Measurements from ENCODE around the gene VSTM4. TPM values are rescaled to one million over a fixed set of nuclear protein-coding genes. Genes with fewer than 3 reads are reported as not detected.

VSTM4 gene
- total RNA-seq, 1 donor: 10.1 TPM

DNA sequence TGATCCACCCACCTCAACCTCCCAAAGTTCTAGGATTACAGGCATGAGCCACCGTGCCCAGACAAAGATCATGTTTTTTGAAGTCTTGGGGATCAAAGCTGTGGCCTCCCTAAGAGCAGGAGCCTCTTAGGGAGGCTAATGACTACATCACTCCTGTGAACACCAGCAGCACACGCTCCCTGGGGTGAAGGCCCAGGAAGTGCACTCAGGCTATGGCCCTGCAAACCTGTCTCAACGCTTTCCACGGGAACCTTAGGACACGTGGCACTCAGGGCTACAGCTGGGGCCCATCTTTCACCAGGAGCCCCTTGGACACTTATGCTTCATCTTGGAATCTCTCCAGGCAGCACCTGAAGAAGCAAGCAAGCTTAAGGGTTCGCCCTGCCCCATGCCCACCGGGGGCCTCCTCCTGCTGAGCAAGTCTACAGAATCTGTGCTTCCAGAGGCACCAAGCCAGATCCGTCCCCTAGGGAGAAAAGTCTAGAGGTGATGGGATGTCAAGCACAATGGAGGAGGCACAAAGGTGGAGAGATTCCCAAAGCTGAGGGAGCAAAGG, 18.4 kb downstream of the VSTM4 start:
- Histone ChIP-seq H2AFZ (ENCODE audit: low read length) (no peak overlapping the region), H3K79me2 (ENCODE audit: insufficient read depth, low read length) (no peaks in the 10 kb centered on the region), H3K4me3 (ENCODE audit: insufficient read depth, low read length) (no peak overlapping the region), H4K20me1 (ENCODE audit: insufficient read depth, low read length) (peaks cover 6% of the 10 kb centered on the region), H3K4me1 (ENCODE audit: insufficient read depth, low read length) (no peaks in the 10 kb centered on the region), H3K36me3 (ENCODE audit: insufficient read depth, low read length) (no peaks in the 10 kb centered on the region), H3K4me2 (ENCODE audit: insufficient read depth, low read length) (no peak overlapping the region), H3K27me3 (ENCODE audit: insufficient read depth, low read length) (no peaks in the 10 kb centered on the region), H3K9me3 (ENCODE audit: low read depth, low read length) (no peaks in the 10 kb centered on the region), H3K27ac (ENCODE audit: low read depth, low read length) (no peak overlapping the region)
- no peak for DNase-seq (ENCODE audit: insufficient read length, low spot score, missing footprints)
- TF ChIP-seq, protein P1, sequence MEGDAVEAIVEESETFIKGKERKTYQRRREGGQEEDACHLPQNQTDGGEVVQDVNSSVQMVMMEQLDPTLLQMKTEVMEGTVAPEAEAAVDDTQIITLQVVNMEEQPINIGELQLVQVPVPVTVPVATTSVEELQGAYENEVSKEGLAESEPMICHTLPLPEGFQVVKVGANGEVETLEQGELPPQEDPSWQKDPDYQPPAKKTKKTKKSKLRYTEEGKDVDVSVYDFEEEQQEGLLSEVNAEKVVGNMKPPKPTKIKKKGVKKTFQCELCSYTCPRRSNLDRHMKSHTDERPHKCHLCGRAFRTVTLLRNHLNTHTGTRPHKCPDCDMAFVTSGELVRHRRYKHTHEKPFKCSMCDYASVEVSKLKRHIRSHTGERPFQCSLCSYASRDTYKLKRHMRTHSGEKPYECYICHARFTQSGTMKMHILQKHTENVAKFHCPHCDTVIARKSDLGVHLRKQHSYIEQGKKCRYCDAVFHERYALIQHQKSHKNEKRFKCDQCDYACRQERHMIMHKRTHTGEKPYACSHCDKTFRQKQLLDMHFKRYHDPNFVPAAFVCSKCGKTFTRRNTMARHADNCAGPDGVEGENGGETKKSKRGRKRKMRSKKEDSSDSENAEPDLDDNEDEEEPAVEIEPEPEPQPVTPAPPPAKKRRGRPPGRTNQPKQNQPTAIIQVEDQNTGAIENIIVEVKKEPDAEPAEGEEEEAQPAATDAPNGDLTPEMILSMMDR (IDR thresholded peaks at IDR 0.05; ENCODE audit: extremely low read depth, low read depth, low read length): no peak

DNA sequence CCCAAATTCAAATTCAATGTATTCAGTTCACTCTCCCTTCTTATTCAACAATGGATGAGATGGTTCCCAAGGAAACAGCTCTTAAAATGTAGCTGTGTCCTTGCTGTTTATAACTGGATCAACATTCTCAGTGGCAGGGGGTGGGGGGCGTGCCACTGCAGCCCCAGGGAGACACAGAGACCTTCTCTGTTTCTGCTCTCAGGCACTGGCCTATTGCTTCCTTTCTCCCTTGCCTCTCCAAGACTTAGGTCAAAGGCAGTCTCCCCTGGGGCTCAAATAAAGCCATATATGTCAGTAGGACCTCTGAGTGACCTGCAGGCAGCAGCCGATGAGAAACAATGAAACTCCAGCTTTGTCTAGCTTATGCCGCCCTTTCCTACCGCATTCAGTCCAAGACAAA, 20.7 kb downstream of the VSTM4 start:
- H3K4me1 ChIP-seq (ENCODE audit: insufficient read depth, low read length): no peaks in the 10 kb centered on the region
- H2AFZ ChIP-seq (ENCODE audit: low read length): no peak overlapping the region
- H3K4me2 ChIP-seq (ENCODE audit: insufficient read depth, low read length): no peak overlapping the region
- no peak overlapping the region for H3K27ac ChIP-seq (ENCODE audit: low read depth, low read length)
- H4K20me1 ChIP-seq (ENCODE audit: insufficient read depth, low read length): peaks cover 9% of the 10 kb centered on the region
- no peak for DNase-seq (ENCODE audit: insufficient read length, low spot score, missing footprints)
- no peaks in the 10 kb centered on the region for H3K9me3 ChIP-seq (ENCODE audit: low read depth, low read length)
- no peaks in the 10 kb centered on the region for H3K79me2 ChIP-seq (ENCODE audit: insufficient read depth, low read length)
- TF ChIP-seq, protein P1 (IDR thresholded peaks at IDR 0.05; ENCODE audit: extremely low read depth, low read depth, low read length): no peak
- H3K4me3 ChIP-seq (ENCODE audit: insufficient read depth, low read length): no peak overlapping the region
- H3K27me3 ChIP-seq (ENCODE audit: insufficient read depth, low read length): no peaks in the 10 kb centered on the region
- H3K36me3 ChIP-seq (ENCODE audit: insufficient read depth, low read length): no peaks in the 10 kb centered on the region

DNA sequence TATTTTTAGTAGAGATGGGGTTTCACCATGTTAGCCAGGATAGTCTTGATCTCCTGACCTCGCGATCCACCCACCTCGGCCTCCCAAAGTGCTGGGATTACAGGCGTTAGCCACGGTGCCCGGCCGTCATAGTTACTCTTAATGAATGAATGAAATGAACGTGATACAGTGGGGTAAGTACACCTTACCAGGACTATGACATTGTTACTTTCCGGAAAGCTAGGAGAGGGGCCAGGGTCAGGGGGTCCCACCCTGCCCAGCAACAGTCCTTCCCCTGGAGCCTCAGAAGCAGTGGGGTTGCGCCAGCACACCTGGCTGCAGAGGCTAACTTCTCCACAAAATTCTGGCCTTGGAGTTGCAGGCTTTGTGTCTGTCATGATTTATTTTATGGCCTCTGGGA, 21.4 kb downstream of the VSTM4 start:
- no peaks in the 10 kb centered on the region for H3K9me3 ChIP-seq (ENCODE audit: low read depth, low read length)
- no peaks in the 10 kb centered on the region for H3K4me1 ChIP-seq (ENCODE audit: insufficient read depth, low read length)
- H3K4me2 ChIP-seq (ENCODE audit: insufficient read depth, low read length): no peak overlapping the region
- H3K4me3 ChIP-seq (ENCODE audit: insufficient read depth, low read length): no peak overlapping the region
- no peak overlapping the region for H2AFZ ChIP-seq (ENCODE audit: low read length)
- no peaks in the 10 kb centered on the region for H3K36me3 ChIP-seq (ENCODE audit: insufficient read depth, low read length)
- TF ChIP-seq, protein P1 (IDR thresholded peaks at IDR 0.05; ENCODE audit: extremely low read depth, low read depth, low read length): no peak
- no peaks in the 10 kb centered on the region for H3K27me3 ChIP-seq (ENCODE audit: insufficient read depth, low read length)
- DNase-seq (ENCODE audit: insufficient read length, low spot score, missing footprints): no peak
- peaks cover 9% of the 10 kb centered on the region for H4K20me1 ChIP-seq (ENCODE audit: insufficient read depth, low read length)
- no peak overlapping the region for H3K27ac ChIP-seq (ENCODE audit: low read depth, low read length)
- H3K79me2 ChIP-seq (ENCODE audit: insufficient read depth, low read length): no peaks in the 10 kb centered on the region

DNA sequence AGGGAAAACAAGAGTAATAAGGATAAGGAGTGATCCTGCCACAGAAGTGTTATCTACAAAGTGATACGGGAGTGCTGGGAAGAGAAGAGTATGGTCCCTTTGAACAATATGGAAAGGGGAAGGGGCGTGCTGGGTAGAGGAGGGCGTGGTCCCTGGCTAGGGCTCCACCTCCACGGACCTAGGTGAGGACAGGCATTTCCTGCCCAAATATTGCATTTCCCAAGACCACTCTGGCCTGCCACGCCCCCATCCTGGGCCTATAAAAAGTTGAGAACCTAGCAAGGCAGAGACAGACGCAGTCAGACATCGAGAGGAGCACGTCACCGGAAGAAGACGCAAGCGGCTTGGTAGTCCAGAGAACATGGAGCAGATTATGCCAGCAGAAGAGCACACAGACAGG, 22.8 kb downstream of the VSTM4 start:
- H3K79me2 ChIP-seq (ENCODE audit: insufficient read depth, low read length): no peaks in the 10 kb centered on the region
- H3K27ac ChIP-seq (ENCODE audit: low read depth, low read length): no peak overlapping the region
- H3K4me1 ChIP-seq (ENCODE audit: insufficient read depth, low read length): no peaks in the 10 kb centered on the region
- no peaks in the 10 kb centered on the region for H3K36me3 ChIP-seq (ENCODE audit: insufficient read depth, low read length)
- TF ChIP-seq, protein P1 (IDR thresholded peaks at IDR 0.05; ENCODE audit: extremely low read depth, low read depth, low read length): no peak
- no peak overlapping the region for H3K4me3 ChIP-seq (ENCODE audit: insufficient read depth, low read length)
- H3K27me3 ChIP-seq (ENCODE audit: insufficient read depth, low read length): no peaks in the 10 kb centered on the region
- peaks cover 9% of the 10 kb centered on the region for H4K20me1 ChIP-seq (ENCODE audit: insufficient read depth, low read length)
- no peak overlapping the region for H3K4me2 ChIP-seq (ENCODE audit: insufficient read depth, low read length)
- no peaks in the 10 kb centered on the region for H3K9me3 ChIP-seq (ENCODE audit: low read depth, low read length)
- DNase-seq (ENCODE audit: insufficient read length, low spot score, missing footprints): no peak
- H2AFZ ChIP-seq (ENCODE audit: low read length): no peak overlapping the region
